HepG2 (cell line): Measurements from ENCODE around the gene OGA. TPM values are rescaled to one million over a fixed set of nuclear protein-coding genes. Genes with fewer than 3 reads are reported as not detected.

ENCODE experiments used
- CAMTA2 ChIP-seq: sonication (generic); formaldehyde crosslinking; IDR thresholded peaks from 2 replicates; pipeline ENCODE4 v1.4.0; 2020; ENCODE audit warnings: mild to moderate bottlenecking, missing genetic modification reagents, borderline replicate concordance
- CCDC6 ChIP-seq: sonication (generic); formaldehyde crosslinking; IDR thresholded peaks from 2 replicates; pipeline ENCODE4 v1.8.1; 2022; ENCODE audit warnings: mild to moderate bottlenecking, missing genetic modification reagents, moderate library complexity
- GZF1 ChIP-seq: sonication (generic); formaldehyde crosslinking; IDR thresholded peaks from 2 replicates; pipeline ENCODE4 v1.5.1; 2020; ENCODE audit warnings: mild to moderate bottlenecking, missing genetic modification reagents
- HNRNPL ChIP-seq: fragments of 200-400 bp; formaldehyde crosslinking; IDR thresholded peaks from 2 replicates; pipeline ENCODE4 v1.6.1; 2017; ENCODE audit warnings: mild to moderate bottlenecking, low read depth, low read length
- NCOA5 ChIP-seq: sonication (generic); formaldehyde crosslinking; IDR thresholded peaks from 2 replicates; pipeline ENCODE4 v1.4.0; 2020; ENCODE audit warnings: missing genetic modification reagents
- NR2C2 ChIP-seq: sonication (generic); formaldehyde crosslinking; IDR thresholded peaks from 2 replicates; pipeline ENCODE4 v1.4.0; 2020; ENCODE audit warnings: missing genetic modification reagents, mild to moderate bottlenecking, moderate library complexity, borderline replicate concordance
- PHF8 ChIP-seq: sonication (generic); formaldehyde crosslinking; IDR thresholded peaks from 2 replicates; pipeline ENCODE4 v1.5.0; 2020; ENCODE audit warnings: missing genetic modification reagents
- SIN3A ChIP-seq: IDR thresholded peaks from 2 replicates; pipeline ENCODE4 v1.6.1; 2011; ENCODE audit warnings: low read depth, mild to moderate bottlenecking, control low read depth, low read length, borderline replicate concordance
- SP5 ChIP-seq: IDR thresholded peaks from 2 replicates; pipeline ENCODE4 v1.6.1; 2016; ENCODE audit warnings: low read depth, borderline replicate concordance
- TOPORS ChIP-seq: sonication (generic); formaldehyde crosslinking; IDR thresholded peaks from 2 replicates; pipeline ENCODE4 v1.8.0; 2023; ENCODE audit warnings: mild to moderate bottlenecking, missing genetic modification reagents
- ZNF224 ChIP-seq: sonication (generic); formaldehyde crosslinking; IDR thresholded peaks from 2 replicates; pipeline ENCODE4 v1.5.0; 2020; ENCODE audit warnings: mild to moderate bottlenecking, missing genetic modification reagents
- ZNF343 ChIP-seq: sonication (generic); formaldehyde crosslinking; IDR thresholded peaks from 2 replicates; pipeline ENCODE4 v1.4.0; 2020; ENCODE audit warnings: mild to moderate bottlenecking, missing genetic modification reagents
- ZNF510 ChIP-seq: sonication (generic); formaldehyde crosslinking; IDR thresholded peaks from 2 replicates; pipeline ENCODE4 v1.4.0; 2020; ENCODE audit warnings: low read depth, mild to moderate bottlenecking, missing genetic modification reagents
- ZNF777 ChIP-seq: sonication (generic); formaldehyde crosslinking; IDR thresholded peaks from 2 replicates; pipeline ENCODE4 v1.4.0; 2020; ENCODE audit warnings: missing genetic modification reagents
- polyA plus RNA-seq, 8 experiments: library from polyadenylated mRNA; depleted of rRNA in 3 of 8; stranded (reverse) in 7 of 8; unstranded in 1 of 8; fragments of >200 nt; fragmentation: Illumina TruSeq in 4 of 8; extraction: Trizol in 4 of 8; gene quantifications; 2 replicates each; pipeline versions ENCODE4 v1.2.1 to v1.2.3, GENCODE V29; 2011 to 2016; ENCODE audit warnings: low read depth in 4 of 8, missing spikeins in 1 of 8, mixed read lengths in 1 of 8; ENCODE audit not compliant: insufficient read depth in 1 of 8
- total RNA-seq, 5 experiments: library from RNA; depleted of rRNA; stranded (reverse); fragments of >200 nt; fragmentation: Illumina TruSeq; extraction: Trizol; gene quantifications; 2 replicates each; pipeline ENCODE4 v1.2.3, GENCODE V29; 2016; ENCODE audit warnings: low read depth in 1 of 5
- TF ChIP-seq, protein P1 (sequence below): sonication (generic); formaldehyde crosslinking; IDR thresholded peaks from 2 replicates; pipeline ENCODE4 v1.4.0; 2020; ENCODE audit warnings: missing genetic modification reagents, borderline replicate concordance
- TF ChIP-seq, protein P2 (sequence below), 2 experiments: sonication (generic) in 1 of 2; formaldehyde crosslinking in 1 of 2; IDR thresholded peaks; 2 replicates each; pipeline versions ENCODE4 v1.4.0 to v1.6.1; 2018 to 2020; ENCODE audit warnings: missing genetic modification reagents in 2 of 2, borderline replicate concordance in 1 of 2, low read depth in 1 of 2, mild to moderate bottlenecking in 1 of 2, missing biosample characterization in 1 of 2
- TF ChIP-seq, protein P3 (sequence below): sonication (generic); formaldehyde crosslinking; IDR thresholded peaks from 2 replicates; pipeline ENCODE4 v1.5.1; 2020; ENCODE audit warnings: missing genetic modification reagents, mild to moderate bottlenecking, borderline replicate concordance
- TF ChIP-seq, protein P4 (sequence below): sonication (generic); formaldehyde crosslinking; IDR thresholded peaks from 2 replicates; pipeline ENCODE4 v1.4.0; 2020; ENCODE audit warnings: low read depth, mild to moderate bottlenecking, missing genetic modification reagents
- TF ChIP-seq, protein P5 (sequence below): sonication (generic); formaldehyde crosslinking; IDR thresholded peaks from 2 replicates; pipeline ENCODE4 v1.4.0; 2020; ENCODE audit warnings: missing genetic modification reagents

The OGA gene
- total and polyA plus RNA-seq, 2 of the 13 experiments (the other 11 are each of a cell fraction or from before 2014, with no cell fraction given): 33.2 to 39.8 TPM

DNA sequence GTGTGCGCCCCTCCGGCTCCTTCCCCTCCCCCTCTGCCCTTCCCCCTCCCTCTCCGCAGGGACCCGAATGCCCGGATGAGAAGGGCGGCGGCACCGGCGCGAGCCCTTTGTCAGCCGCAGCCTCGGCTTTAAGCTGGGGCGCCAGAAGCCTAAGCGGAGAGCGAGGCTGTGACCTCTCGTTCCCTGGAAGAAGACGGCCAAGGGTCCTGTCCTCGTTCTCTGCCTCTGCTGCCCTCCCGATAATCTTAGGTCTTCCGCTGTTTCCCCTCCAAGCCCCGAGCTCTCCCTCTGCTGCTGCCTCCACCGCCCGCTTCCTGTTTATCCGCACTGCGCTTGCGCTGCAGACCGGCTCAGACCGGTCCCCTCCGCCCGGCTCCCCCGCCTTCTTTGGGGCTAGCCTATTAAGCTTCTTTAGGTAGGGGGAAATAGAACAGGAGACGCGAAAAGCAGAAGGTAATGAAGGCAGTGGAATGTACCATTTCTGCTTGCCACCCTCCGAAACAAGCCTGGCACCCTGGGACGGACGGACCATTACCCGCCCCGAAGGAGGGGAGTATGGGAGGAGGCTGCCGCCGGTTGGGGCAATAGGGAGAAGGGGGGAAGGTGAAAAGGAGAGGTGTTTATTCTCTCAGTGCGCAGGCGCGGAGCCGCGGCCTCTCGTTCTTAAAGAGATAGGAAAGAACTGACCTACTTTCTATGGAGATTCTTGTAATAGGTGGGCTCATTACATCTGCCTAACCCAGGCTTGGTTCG is at the start of gene OGA (continued):
- TF ChIP-seq, protein P1, sequence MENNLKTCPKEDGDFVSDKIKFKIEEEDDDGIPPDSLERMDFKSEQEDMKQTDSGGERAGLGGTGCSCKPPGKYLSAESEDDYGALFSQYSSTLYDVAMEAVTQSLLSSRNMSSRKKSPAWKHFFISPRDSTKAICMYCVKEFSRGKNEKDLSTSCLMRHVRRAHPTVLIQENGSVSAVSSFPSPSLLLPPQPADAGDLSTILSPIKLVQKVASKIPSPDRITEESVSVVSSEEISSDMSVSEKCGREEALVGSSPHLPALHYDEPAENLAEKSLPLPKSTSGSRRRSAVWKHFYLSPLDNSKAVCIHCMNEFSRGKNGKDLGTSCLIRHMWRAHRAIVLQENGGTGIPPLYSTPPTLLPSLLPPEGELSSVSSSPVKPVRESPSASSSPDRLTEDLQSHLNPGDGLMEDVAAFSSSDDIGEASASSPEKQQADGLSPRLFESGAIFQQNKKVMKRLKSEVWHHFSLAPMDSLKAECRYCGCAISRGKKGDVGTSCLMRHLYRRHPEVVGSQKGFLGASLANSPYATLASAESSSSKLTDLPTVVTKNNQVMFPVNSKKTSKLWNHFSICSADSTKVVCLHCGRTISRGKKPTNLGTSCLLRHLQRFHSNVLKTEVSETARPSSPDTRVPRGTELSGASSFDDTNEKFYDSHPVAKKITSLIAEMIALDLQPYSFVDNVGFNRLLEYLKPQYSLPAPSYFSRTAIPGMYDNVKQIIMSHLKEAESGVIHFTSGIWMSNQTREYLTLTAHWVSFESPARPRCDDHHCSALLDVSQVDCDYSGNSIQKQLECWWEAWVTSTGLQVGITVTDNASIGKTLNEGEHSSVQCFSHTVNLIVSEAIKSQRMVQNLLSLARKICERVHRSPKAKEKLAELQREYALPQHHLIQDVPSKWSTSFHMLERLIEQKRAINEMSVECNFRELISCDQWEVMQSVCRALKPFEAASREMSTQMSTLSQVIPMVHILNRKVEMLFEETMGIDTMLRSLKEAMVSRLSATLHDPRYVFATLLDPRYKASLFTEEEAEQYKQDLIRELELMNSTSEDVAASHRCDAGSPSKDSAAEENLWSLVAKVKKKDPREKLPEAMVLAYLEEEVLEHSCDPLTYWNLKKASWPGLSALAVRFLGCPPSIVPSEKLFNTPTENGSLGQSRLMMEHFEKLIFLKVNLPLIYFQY: no peak
- TF ChIP-seq NR2C2 (CRISPR knock-in tag) (no peak; the same call in 1 of the 2 replicates), ZNF343 (CRISPR knock-in tag) (no peak), GZF1 (CRISPR knock-in tag) (no peak; the same call in 1 of the 2 replicates), ZNF777 (CRISPR knock-in tag) (peak; percentile 44; the same call in 1 of the 2 replicates), ZNF224 (no peak), SIN3A (0 out of 2 replicates have a peak, but pooled peaks have one; percentile 51), TOPORS (CRISPR knock-in tag) (peak; percentile 42; the same call in 1 of the 2 replicates), NCOA5 (CRISPR knock-in tag) (no peak), CCDC6 (CRISPR knock-in tag) (no peak; the same call in 1 of the 2 replicates), PHF8 (CRISPR knock-in tag) (no peak), HNRNPL (0 out of 2 replicates have a peak, but pooled peaks have one; percentile 39), ZNF510 (CRISPR knock-in tag) (no peak), SP5 (CRISPR knock-in tag) (peak; percentile 84), CAMTA2 (CRISPR knock-in tag) (no peak; the same call in 1 of the 2 replicates)
- TF ChIP-seq, protein P2, sequence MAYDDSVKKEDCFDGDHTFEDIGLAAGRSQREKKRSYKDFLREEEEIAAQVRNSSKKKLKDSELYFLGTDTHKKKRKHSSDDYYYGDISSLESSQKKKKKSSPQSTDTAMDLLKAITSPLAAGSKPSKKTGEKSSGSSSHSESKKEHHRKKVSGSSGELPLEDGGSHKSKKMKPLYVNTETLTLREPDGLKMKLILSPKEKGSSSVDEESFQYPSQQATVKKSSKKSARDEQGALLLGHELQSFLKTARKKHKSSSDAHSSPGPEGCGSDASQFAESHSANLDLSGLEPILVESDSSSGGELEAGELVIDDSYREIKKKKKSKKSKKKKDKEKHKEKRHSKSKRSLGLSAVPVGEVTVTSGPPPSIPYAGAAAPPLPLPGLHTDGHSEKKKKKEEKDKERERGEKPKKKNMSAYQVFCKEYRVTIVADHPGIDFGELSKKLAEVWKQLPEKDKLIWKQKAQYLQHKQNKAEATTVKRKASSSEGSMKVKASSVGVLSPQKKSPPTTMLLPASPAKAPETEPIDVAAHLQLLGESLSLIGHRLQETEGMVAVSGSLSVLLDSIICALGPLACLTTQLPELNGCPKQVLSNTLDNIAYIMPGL (CRISPR knock-in tag; IDR thresholded peaks at IDR 0.05; ENCODE audit: borderline replicate concordance in 1 of 2, low read depth in 1 of 2): peak; percentile 10 to 41; a peak in 3 of 4 replicates
- TF ChIP-seq, protein P3, sequence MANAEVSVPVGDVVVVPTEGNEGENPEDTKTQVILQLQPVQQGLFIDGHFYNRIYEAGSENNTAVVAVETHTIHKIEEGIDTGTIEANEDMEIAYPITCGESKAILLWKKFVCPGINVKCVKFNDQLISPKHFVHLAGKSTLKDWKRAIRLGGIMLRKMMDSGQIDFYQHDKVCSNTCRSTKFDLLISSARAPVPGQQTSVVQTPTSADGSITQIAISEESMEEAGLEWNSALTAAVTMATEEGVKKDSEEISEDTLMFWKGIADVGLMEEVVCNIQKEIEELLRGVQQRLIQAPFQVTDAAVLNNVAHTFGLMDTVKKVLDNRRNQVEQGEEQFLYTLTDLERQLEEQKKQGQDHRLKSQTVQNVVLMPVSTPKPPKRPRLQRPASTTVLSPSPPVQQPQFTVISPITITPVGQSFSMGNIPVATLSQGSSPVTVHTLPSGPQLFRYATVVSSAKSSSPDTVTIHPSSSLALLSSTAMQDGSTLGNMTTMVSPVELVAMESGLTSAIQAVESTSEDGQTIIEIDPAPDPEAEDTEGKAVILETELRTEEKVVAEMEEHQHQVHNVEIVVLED (CRISPR knock-in tag): no peak; the same call in 1 of the 2 replicates
- TF ChIP-seq, protein P4, sequence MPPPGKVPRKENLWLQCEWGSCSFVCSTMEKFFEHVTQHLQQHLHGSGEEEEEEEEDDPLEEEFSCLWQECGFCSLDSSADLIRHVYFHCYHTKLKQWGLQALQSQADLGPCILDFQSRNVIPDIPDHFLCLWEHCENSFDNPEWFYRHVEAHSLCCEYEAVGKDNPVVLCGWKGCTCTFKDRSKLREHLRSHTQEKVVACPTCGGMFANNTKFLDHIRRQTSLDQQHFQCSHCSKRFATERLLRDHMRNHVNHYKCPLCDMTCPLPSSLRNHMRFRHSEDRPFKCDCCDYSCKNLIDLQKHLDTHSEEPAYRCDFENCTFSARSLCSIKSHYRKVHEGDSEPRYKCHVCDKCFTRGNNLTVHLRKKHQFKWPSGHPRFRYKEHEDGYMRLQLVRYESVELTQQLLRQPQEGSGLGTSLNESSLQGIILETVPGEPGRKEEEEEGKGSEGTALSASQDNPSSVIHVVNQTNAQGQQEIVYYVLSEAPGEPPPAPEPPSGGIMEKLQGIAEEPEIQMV (CRISPR knock-in tag): no peak
- TF ChIP-seq, protein P5, sequence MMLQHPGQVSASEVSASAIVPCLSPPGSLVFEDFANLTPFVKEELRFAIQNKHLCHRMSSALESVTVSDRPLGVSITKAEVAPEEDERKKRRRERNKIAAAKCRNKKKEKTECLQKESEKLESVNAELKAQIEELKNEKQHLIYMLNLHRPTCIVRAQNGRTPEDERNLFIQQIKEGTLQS (CRISPR knock-in tag): no peak
